Activated T-helper 1 cell treated with anti-CD3 and anti-CD28 coated beads, Interleukin-12 subunit alpha, Interleukin-12 subunit beta, Interleukin-2, Interleukin-4 antibody, amounts not matched to agents 30 ng/mL and 10 ng/mL and 1 ng/mL, durations not matched to agents 14 hours and 24 hours and 36 hours (primary cell): ENCODE data around the gene GAS5. TPM values are rescaled to one million over a fixed set of nuclear protein-coding genes. Genes with fewer than 3 reads are reported as not detected.
"Not testable (repeated sequence)": the region's sequence is repeated elsewhere in the genome, so short reads cannot be mapped to it uniquely, and the experiment has no call there.

Experiments used
- DNase-seq: peaks from one replicate; pipeline ENCODE4 v3.0.0; 2021; ENCODE audit warnings: low spot score
- H3K27ac Mint-ChIP-seq: one replicate; pipeline ENCODE4 v1.8.0; 2021; ENCODE audit warnings: mild to moderate bottlenecking, mixed read lengths
- H3K27me3 Mint-ChIP-seq: one replicate; pipeline ENCODE4 v1.8.0; 2022; ENCODE audit warnings: mild to moderate bottlenecking, moderate library complexity, mixed read lengths; ENCODE audit not compliant: insufficient read depth
- H3K36me3 Mint-ChIP-seq: one replicate; pipeline ENCODE4 v1.8.0; 2021; ENCODE audit warnings: low read depth, mixed read lengths
- H3K4me1 Mint-ChIP-seq: one replicate; pipeline ENCODE4 v1.8.0; 2021; ENCODE audit warnings: low read depth, mixed read lengths
- H3K4me3 Mint-ChIP-seq: one replicate; pipeline ENCODE4 v1.8.0; 2021; ENCODE audit warnings: mild to moderate bottlenecking, moderate library complexity, mixed read lengths
- H3K9me3 Mint-ChIP-seq: one replicate; pipeline ENCODE4 v1.8.0; 2021; ENCODE audit warnings: mixed read lengths
- intact Hi-C: fragments of 100-400 bp; cut with micrococcal nuclease; formaldehyde crosslinking; loops from one replicate; pipeline ENCODE4 v1.15.1; 2024
- total RNA-seq: library from RNA; stranded (reverse); gene quantifications from 2 replicates; pipeline ENCODE4 v1.2.3, GENCODE V29; 2022

Gene GAS5
- total RNA-seq, 1 donor from 2014 or later, result 653 TPM

GRCh38 chr1:173866413-173867115 is 1.2 kb downstream of the GAS5 start:
- no peaks in the 10 kb centered on the region for H3K9me3 Mint-ChIP-seq
- DNase-seq, result no peak
- peaks cover 63% of the 10 kb centered on the region for H3K4me1 Mint-ChIP-seq
- peaks cover 62% of the 10 kb centered on the region for H3K36me3 Mint-ChIP-seq
- H3K4me3 Mint-ChIP-seq, result peak overlapping the region; percentile 98
- intact Hi-C loops, result loop anchor here (2.0 to 10.0 kb wide), 4 partner anchors 81 to 1204 kb away; no protein-coding TSS in a partner anchor
- no peaks in the 10 kb centered on the region for H3K27me3 Mint-ChIP-seq
- H3K27ac Mint-ChIP-seq, result peak overlapping the region; percentile 98

- intact Hi-C loops, result loop anchor here (2.0 to 10.0 kb wide), 4 partner anchors 82 to 1203 kb away; no protein-coding TSS in a partner anchor
- peaks cover 54% of the 10 kb centered on the region for H3K4me1 Mint-ChIP-seq
- no peaks in the 10 kb centered on the region for H3K27me3 Mint-ChIP-seq
- DNase-seq, result no peak
- H3K27ac Mint-ChIP-seq, result peak overlapping the region; percentile 98
- H3K4me3 Mint-ChIP-seq, result peak overlapping the region; percentile 98
- no peaks in the 10 kb centered on the region for H3K9me3 Mint-ChIP-seq
- peaks cover 58% of the 10 kb centered on the region for H3K36me3 Mint-ChIP-seq
Observed at GRCh38 chr1:173865468-173866164, 2.2 kb downstream of the GAS5 start.

GRCh38 chr1:173864179-173864867 is 3.5 kb downstream of the GAS5 start:
- Mint-ChIP-seq H3K36me3 (peaks cover 59% of the 10 kb centered on the region), H3K27ac (peak overlapping the region; percentile 98), H3K27me3 (no peaks in the 10 kb centered on the region), H3K4me1 (peaks cover 41% of the 10 kb centered on the region), H3K9me3 (no peaks in the 10 kb centered on the region), H3K4me3 (peak overlapping the region; percentile 98)
- intact Hi-C loops, result loop anchor here (10.0 kb wide), 1 partner anchor 1120 kb away; no protein-coding TSS in a partner anchor
- DNase-seq, result no peak

- DNase-seq, result no peak
- Mint-ChIP-seq H3K36me3 (peaks cover 58% of the 10 kb centered on the region), H3K27me3 (no peaks in the 10 kb centered on the region), H3K9me3 (no peaks in the 10 kb centered on the region), H3K4me1 (peaks cover 33% of the 10 kb centered on the region), H3K4me3 (peak overlapping the region; percentile 98), H3K27ac (peak overlapping the region; percentile 65)
- intact Hi-C loops, result loop anchor here (10.0 kb wide), 1 partner anchor 1119 kb away; no protein-coding TSS in a partner anchor
Observed at GRCh38 chr1:173863224-173864161, 4.3 kb downstream of the GAS5 start.

GRCh38 chr1:173862769-173863223 is 5.0 kb downstream of the GAS5 start:
- no peak for DNase-seq
- Mint-ChIP-seq H3K27ac (peak overlapping the region; percentile 37), H3K9me3 (no peaks in the 10 kb centered on the region), H3K36me3 (peaks cover 62% of the 10 kb centered on the region), H3K4me1 (peaks cover 33% of the 10 kb centered on the region), H3K27me3 (no peaks in the 10 kb centered on the region), H3K4me3 (no peak overlapping the region)
- intact Hi-C loops, result loop anchor here (10.0 kb wide), 1 partner anchor 1118 kb away; no protein-coding TSS in a partner anchor

- peaks cover 61% of the 10 kb centered on the region for H3K36me3 Mint-ChIP-seq
- intact Hi-C loops, result loop anchor here (10.0 kb wide), 1 partner anchor 1117 kb away; no protein-coding TSS in a partner anchor
- not testable (repeated sequence) for H3K27me3 Mint-ChIP-seq, H3K9me3 Mint-ChIP-seq, H3K4me3 Mint-ChIP-seq, DNase-seq
- H3K27ac Mint-ChIP-seq, result peak overlapping the region; percentile 37
- peaks cover 33% of the 10 kb centered on the region for H3K4me1 Mint-ChIP-seq
Observed at GRCh38 chr1:173862146-173862768, 5.5 kb downstream of the GAS5 start.

- Mint-ChIP-seq H3K9me3 (no peaks in the 10 kb centered on the region), H3K36me3 (peaks cover 56% of the 10 kb centered on the region), H3K4me3 (no peak overlapping the region), H3K27me3 (no peaks in the 10 kb centered on the region), H3K27ac (peak overlapping the region; percentile 8), H3K4me1 (peaks cover 31% of the 10 kb centered on the region)
- DNase-seq, result no peak
- intact Hi-C loops, result loop anchor here (10.0 kb wide), 1 partner anchor 1117 kb away; no protein-coding TSS in a partner anchor
Observed at GRCh38 chr1:173861731-173862145, 6.1 kb downstream of the GAS5 start.

- no peaks in the 10 kb centered on the region for H3K27me3 Mint-ChIP-seq
- H3K9me3 Mint-ChIP-seq, result no peaks in the 10 kb centered on the region
- peaks cover 51% of the 10 kb centered on the region for H3K36me3 Mint-ChIP-seq
- DNase-seq, result no peak
- intact Hi-C loops, result loop anchor here (10.0 kb wide), 1 partner anchor 1115 kb away; no protein-coding TSS in a partner anchor
- peaks cover 15% of the 10 kb centered on the region for H3K4me1 Mint-ChIP-seq
- no peak overlapping the region for H3K4me3 Mint-ChIP-seq
- H3K27ac Mint-ChIP-seq, result no peak overlapping the region
Observed at GRCh38 chr1:173860065-173860464, 7.7 kb downstream of the GAS5 start.

- Mint-ChIP-seq H3K36me3 (peaks cover 48% of the 10 kb centered on the region), H3K4me1 (peaks cover 12% of the 10 kb centered on the region)
Observed at GRCh38 chr1:173859547-173859946, 8.2 kb downstream of the GAS5 start.

GRCh38 chr1:173857363-173857917 is 10.3 kb downstream of the GAS5 start:
- Mint-ChIP-seq H3K27ac (no peak overlapping the region), H3K9me3 (no peaks in the 10 kb centered on the region), H3K4me3 (no peak overlapping the region), H3K4me1 (no peaks in the 10 kb centered on the region), H3K36me3 (peaks cover 35% of the 10 kb centered on the region), H3K27me3 (no peaks in the 10 kb centered on the region)
- no peak for DNase-seq
- intact Hi-C loops, result no loop called here

More at GRCh38 chr1:173859547-173859946, 8.2 kb downstream of the GAS5 start:
- H3K4me3 Mint-ChIP-seq, H3K27ac Mint-ChIP-seq, intact Hi-C loops, H3K27me3 Mint-ChIP-seq, H3K9me3 Mint-ChIP-seq, DNase-seq: not testable (repeated sequence)

- intact Hi-C loops, result no loop called here
- H3K36me3 Mint-ChIP-seq, result peaks cover 36% of the 10 kb centered on the region
- no peaks in the 10 kb centered on the region for H3K9me3 Mint-ChIP-seq
- no peak overlapping the region for H3K27ac Mint-ChIP-seq
- H3K4me1 Mint-ChIP-seq, result no peaks in the 10 kb centered on the region
- no peak overlapping the region for H3K4me3 Mint-ChIP-seq
- no peak for DNase-seq
- H3K27me3 Mint-ChIP-seq, result no peaks in the 10 kb centered on the region
Observed at GRCh38 chr1:173856903-173857302, 10.9 kb downstream of the GAS5 start.
